Epithelial cell of esophagus (primary cell): ENCODE results near the gene HIPK1.
A peak's percentile ranks its signal among the peaks of the same experiment; 100 is the strongest.
"Not testable (repeated sequence)": the region's sequence is repeated elsewhere in the genome, so short reads cannot be mapped to it uniquely, and the experiment has no call there.

Experiments
- DNase-seq: peaks from one replicate; pipeline ENCODE4 v3.0.0; 2010; ENCODE audit warnings: low read depth
- H3K4me3 ChIP-seq: 2 replicates; pipeline ENCODE4 v1.5.1; 2011; ENCODE audit warnings: mild to moderate bottlenecking, low read length, control low read depth
- CTCF ChIP-seq: IDR thresholded peaks from 2 replicates; pipeline ENCODE4 v1.5.1; 2011; ENCODE audit warnings: low read depth, mild to moderate bottlenecking, low read length, control low read depth, inconsistent platforms; ENCODE audit not compliant: insufficient read depth; ENCODE audit errors: missing control alignments

Gene HIPK1

GRCh38 chr1:113943028-113943811 lies 14.1 kb downstream of the HIPK1 start:
- DNase-seq = no peak
- no peak for TF ChIP-seq CTCF

GRCh38 chr1:113945329-113945728 lies 16.2 kb downstream of the HIPK1 start:
- H3K4me3 ChIP-seq = no peak overlapping the region
- no peak for TF ChIP-seq CTCF
- no peak for DNase-seq

More at GRCh38 chr1:113943028-113943811, 14.1 kb downstream of the HIPK1 start:
- no peak overlapping the region for H3K4me3 ChIP-seq

GRCh38 chr1:113946112-113946511 lies 17.0 kb downstream of the HIPK1 start:
- no peak for TF ChIP-seq CTCF
- no peak overlapping the region for H3K4me3 ChIP-seq
- no peak for DNase-seq

- H3K4me3 ChIP-seq = no peak overlapping the region
- DNase-seq = no peak
- TF ChIP-seq CTCF = no peak
Measured at GRCh38 chr1:113946678-113947387, 17.7 kb downstream of the HIPK1 start.

GRCh38 chr1:113947388-113948107 lies 18.4 kb downstream of the HIPK1 start:
- no peak for TF ChIP-seq CTCF
- no peak for DNase-seq
- no peak overlapping the region for H3K4me3 ChIP-seq

GRCh38 chr1:113948151-113948550 lies 19.0 kb downstream of the HIPK1 start:
- DNase-seq, H3K4me3 ChIP-seq: not testable (repeated sequence)

- DNase-seq = no peak
- peak; percentile 30 for TF ChIP-seq CTCF
Measured at GRCh38 chr1:113949007-113949406, 19.9 kb downstream of the HIPK1 start.

More at GRCh38 chr1:113949007-113949406, 19.9 kb downstream of the HIPK1 start:
- H3K4me3 ChIP-seq = no peak overlapping the region
